Measurements from ENCODE around the gene TOX2.

Gene TOX2

DNA sequence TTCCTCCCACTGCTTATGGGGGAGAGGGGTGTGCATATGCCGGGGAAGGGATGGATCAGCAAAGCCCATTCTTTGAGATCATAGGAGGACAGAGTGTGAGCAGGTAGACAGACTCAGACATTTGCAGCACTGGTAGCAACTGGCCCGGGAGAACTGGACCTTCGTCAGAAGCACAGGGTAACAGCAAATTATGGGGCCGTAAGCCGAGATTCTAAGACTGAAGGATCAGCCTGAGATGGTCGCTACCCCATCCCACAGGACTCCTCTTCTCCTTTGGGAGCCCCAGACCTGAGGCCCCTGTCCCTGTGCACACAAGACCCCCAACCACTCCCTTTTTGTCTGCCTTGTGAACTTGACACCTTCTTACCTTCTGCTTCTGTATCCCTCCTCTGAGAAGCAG, 106.5 kb downstream of the TOX2 start:
- no peaks in the 10 kb centered on the region for H3K9me3 Mint-ChIP-seq
- no peaks in the 10 kb centered on the region for H3K36me3 Mint-ChIP-seq (ENCODE audit: low read depth)
- H3K4me3 Mint-ChIP-seq: no peak overlapping the region
- peaks cover 30% of the 10 kb centered on the region for H3K4me1 Mint-ChIP-seq (ENCODE audit: low read depth)
- DNase-seq: no peak
- peaks cover 20% of the 10 kb centered on the region for H3K27me3 Mint-ChIP-seq
- H3K27ac Mint-ChIP-seq: no peak overlapping the region

DNA sequence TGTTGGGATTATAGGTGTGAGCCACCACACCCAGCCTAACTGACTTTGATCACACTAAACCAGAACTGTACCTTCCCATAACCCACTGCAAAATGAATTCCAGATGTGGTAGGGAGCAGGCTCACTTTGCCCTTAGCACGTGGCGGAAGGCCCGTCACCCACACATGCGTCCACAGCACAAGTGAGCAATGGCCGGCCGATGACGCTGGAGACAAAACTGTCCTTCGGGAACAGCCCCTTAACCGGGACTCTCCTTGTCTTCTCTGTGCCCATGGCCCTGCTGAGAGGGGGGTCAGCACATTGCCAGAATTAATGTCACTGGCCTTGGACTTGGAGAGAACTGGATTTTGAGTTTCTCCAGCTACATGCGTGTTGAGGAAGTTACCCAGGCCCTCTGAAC, 107.2 kb downstream of the TOX2 start:
- Mint-ChIP-seq H3K4me3 (no peak overlapping the region), H3K27ac (no peak overlapping the region), H3K27me3 (peaks cover 22% of the 10 kb centered on the region), H3K9me3 (no peaks in the 10 kb centered on the region), H3K36me3 (ENCODE audit: low read depth) (no peaks in the 10 kb centered on the region), H3K4me1 (ENCODE audit: low read depth) (peaks cover 30% of the 10 kb centered on the region)
- DNase-seq: no peak

DNA sequence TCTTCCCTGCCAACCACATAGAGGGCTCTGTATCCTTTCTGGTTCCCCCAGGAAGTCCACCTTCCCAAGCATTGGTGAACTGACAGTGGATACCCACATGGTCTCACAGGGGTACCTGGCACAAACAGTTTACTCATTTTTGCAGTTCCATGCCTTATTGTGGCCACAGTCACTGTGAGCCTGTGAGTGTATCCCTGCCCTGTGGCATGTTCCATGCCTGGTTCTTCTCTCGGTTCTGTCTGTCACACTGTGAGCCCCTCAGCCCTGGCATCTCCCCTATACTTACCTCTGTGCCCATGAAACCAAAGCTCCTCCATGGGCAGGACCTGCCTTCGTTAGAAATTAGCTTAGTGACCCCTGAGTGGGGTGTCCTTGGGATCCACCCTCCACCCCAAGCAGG, 107.8 kb downstream of the TOX2 start:
- DNase-seq: no peak
- no peaks in the 10 kb centered on the region for H3K36me3 Mint-ChIP-seq (ENCODE audit: low read depth)
- no peak overlapping the region for H3K27ac Mint-ChIP-seq
- H3K4me3 Mint-ChIP-seq: no peak overlapping the region
- peaks cover 30% of the 10 kb centered on the region for H3K4me1 Mint-ChIP-seq (ENCODE audit: low read depth)
- H3K9me3 Mint-ChIP-seq: no peaks in the 10 kb centered on the region
- H3K27me3 Mint-ChIP-seq: peaks cover 24% of the 10 kb centered on the region

DNA sequence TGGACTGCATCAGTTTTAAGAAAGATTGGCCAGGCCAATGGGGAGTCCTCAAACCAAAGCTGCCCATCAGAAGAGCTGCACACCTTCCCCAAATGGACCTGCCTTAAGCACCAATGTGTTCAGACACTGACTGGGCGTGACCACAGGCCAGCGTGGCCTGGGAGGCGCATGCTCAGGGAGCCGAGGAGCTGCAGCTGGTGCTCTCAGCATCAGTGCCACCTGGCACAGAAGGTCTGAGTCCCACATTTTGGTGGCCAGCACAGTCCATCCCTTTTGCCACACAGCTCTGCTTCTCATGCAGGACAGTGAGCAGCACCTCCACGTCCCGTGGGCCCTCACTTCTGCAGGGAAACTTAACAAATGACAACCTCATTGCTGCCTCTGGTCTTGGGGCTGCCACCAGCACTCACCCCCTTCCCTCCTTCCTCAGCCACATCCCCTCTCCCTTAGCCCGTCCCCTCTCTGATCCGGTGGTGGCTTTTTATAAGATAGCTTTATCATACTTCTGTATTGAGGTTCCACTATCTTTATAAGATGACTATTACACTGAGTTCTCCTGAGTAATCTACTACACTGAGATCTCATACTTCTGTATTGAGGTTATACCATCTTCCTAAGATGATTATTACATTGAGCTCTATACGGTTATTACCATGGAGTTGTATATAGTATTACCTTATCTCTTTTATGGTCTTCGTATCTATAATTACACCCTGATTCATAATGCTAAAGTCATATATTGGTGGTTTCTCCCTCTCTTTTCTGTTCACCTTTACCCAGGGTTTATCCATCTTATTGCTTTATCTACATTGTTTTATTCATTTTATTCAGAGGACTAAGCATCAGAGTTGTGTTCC, 109.1 kb downstream of the TOX2 start:
- Mint-ChIP-seq H3K36me3 (ENCODE audit: low read depth) (no peaks in the 10 kb centered on the region), H3K27ac (no peak overlapping the region), H3K9me3 (no peaks in the 10 kb centered on the region), H3K27me3 (peaks cover 27% of the 10 kb centered on the region), H3K4me3 (no peak overlapping the region), H3K4me1 (ENCODE audit: low read depth) (peaks cover 34% of the 10 kb centered on the region)
- DNase-seq: no peak

DNA sequence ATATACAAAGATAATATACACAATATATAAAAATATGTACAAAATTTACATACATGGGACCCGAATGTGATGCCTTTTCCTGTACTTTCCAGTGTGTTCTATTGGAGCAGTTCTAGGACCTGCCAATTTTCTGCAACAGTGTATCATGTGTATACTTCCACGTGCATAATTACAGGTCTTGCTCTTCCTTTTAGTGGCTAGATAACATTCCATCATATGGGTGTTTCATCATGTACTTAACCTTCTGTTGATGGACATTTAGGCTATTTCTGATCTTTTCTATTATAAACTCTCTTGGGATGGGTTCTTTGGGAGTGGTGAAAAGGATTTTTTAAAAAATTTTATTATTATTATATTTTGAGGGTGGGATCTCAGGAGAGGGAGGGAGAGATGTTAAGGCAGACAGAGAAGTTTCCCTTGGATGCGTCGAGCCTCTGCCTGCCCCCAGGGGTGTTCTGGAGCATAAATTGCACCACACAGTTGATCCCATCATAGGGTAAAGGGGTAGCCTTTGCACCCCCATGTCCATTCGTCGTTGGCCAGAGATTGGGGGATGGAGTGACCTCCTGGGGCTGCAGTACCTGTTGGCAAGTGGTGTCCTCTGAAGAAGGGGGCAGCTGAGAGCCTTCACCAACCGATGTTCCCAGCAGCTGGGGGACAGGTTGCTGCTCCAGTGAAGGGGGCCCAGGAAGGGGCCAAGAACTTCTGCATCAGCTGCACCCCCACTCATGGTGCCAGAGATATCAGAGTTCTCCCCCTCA, 110.3 kb downstream of the TOX2 start:
- no peak overlapping the region for H3K4me3 Mint-ChIP-seq
- no peak overlapping the region for H3K27ac Mint-ChIP-seq
- no peak for DNase-seq
- peaks cover 34% of the 10 kb centered on the region for H3K4me1 Mint-ChIP-seq (ENCODE audit: low read depth)
- H3K36me3 Mint-ChIP-seq (ENCODE audit: low read depth): no peaks in the 10 kb centered on the region
- H3K9me3 Mint-ChIP-seq: no peaks in the 10 kb centered on the region
- H3K27me3 Mint-ChIP-seq: peaks cover 30% of the 10 kb centered on the region

DNA sequence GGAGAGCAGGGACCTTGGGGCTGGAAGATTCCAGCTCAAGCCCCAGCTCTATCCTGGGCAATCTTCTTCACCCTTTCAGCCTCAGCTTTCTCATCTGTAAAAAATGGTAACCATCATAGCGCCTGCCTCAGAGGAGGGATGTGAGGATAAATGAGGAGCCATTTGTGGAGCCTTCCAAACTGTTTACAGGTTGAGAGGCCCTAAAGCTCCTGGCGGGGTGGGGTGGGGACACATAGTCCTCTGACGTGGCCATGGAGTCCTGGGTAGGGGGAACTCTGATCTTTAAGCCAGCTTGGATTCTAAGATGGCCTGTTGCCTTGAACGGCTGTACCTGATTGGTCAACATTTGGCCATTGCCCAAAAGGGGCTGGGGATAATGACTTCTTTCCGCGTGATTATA, 111.1 kb downstream of the TOX2 start:
- Mint-ChIP-seq H3K36me3 (ENCODE audit: low read depth) (no peaks in the 10 kb centered on the region), H3K27ac (no peak overlapping the region), H3K4me3 (no peak overlapping the region), H3K27me3 (peaks cover 29% of the 10 kb centered on the region), H3K4me1 (ENCODE audit: low read depth) (peaks cover 33% of the 10 kb centered on the region), H3K9me3 (no peaks in the 10 kb centered on the region)
- no peak for DNase-seq

DNA sequence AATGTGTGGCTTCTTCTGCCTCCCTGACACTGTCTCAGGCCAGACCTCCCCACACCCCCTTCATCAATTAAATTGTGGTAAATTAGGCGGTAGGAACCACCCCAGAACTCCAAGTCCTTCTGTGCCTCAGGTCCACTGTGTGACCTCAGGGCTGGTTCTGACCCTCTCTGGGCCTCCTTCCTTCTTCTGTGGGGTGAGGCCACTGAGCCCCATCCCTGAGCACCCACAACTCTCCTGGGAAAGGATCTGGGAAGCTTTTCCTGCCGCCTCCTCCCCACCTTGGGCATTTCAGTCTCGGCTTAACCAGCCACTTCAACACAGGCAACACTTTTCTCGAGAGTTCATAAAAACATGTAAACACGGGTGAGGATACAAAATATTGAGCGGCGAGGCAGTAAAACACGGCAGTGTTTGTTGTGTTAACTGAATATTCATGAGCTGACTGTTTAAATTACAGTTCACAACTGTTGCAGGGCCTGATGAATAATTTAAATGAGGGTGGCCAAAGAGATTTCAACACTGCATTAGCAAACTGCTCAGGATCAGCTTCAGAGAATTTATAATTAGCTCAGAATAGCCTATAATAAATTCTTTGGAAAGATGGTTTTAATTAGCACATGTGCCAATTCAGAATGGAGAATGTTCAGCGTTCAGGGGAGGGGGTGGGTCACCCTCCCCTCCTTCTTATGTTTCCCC, 112.1 kb downstream of the TOX2 start:
- Mint-ChIP-seq H3K4me3 (no peak overlapping the region), H3K27me3 (peaks cover 22% of the 10 kb centered on the region), H3K4me1 (ENCODE audit: low read depth) (peaks cover 29% of the 10 kb centered on the region), H3K36me3 (ENCODE audit: low read depth) (no peaks in the 10 kb centered on the region), H3K27ac (no peak overlapping the region), H3K9me3 (no peaks in the 10 kb centered on the region)
- DNase-seq: no peak

DNA sequence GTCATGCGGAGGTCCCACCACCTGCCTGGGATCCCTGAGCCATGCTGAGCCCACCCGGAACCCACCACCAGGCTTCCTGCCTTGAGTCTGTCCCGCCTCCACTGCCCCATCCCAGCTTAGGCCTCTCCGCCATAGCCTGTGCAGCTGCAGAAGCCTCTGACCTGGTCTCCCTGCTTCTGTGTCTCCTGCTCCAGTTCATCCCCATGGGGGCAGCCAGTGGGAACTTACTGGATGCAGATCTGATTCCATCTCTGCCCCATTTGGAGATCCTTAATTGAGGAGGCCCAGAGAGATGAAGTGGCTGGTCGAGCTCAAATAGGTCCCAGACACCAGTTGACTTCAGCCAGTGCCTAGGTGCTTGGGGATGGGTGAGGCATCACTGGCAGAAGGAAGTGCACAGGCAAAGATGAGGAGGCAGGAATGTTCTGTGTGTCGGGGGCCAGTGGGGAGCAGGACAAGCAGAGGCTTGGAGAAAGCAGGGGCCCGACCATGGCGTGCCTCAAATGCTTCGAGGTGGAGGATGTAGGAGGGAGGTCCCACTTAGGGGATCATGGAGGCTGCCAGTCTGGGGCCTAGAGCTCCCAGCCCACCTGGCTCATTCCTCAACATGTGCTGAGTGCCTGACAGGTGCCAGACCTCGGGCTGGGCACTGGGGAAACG, 112.8 kb downstream of the TOX2 start:
- Mint-ChIP-seq H3K27me3 (peaks cover 22% of the 10 kb centered on the region), H3K4me3 (no peak overlapping the region), H3K9me3 (no peaks in the 10 kb centered on the region), H3K4me1 (ENCODE audit: low read depth) (peaks cover 27% of the 10 kb centered on the region), H3K27ac (no peak overlapping the region), H3K36me3 (ENCODE audit: low read depth) (no peaks in the 10 kb centered on the region)
- peak; percentile 25 for DNase-seq

DNA sequence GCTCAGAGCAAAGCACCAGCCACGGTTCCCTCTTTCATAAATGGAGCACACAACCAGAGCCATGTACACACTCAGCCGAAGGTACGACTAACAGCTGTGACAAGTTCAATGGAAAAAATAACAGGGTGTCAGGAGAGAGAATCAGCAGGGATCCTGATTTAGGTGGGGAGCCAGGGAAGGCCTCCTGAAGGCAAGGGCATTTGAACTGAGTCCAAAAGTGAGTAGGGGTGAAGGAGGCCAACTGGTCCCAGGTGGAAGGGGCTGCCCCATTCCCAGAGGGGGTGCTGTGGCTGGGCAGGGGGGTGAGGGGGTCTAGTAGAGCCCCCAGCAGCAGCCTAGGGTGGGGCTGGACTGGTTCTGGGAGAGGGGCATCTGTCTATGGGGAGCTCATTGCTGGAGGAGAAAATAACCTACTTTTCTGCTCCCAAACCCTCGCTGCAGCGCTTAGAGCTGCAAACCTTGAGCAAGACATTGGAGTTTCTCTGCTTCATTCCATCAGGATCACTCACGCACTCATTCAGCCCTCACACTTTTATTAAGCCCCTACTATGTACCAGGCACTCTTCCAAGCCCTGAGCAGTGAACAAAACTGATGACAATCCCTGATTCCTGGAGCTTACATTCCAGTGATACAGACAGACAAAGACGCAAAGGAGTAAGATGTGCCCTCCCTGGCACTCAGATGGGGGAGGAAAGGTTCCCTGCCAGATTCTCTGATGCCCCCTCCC, 113.5 kb downstream of the TOX2 start:
- Mint-ChIP-seq H3K9me3 (no peaks in the 10 kb centered on the region), H3K27ac (no peak overlapping the region), H3K4me1 (ENCODE audit: low read depth) (peaks cover 32% of the 10 kb centered on the region), H3K27me3 (peaks cover 22% of the 10 kb centered on the region), H3K36me3 (ENCODE audit: low read depth) (no peaks in the 10 kb centered on the region), H3K4me3 (no peak overlapping the region)
- no peak for DNase-seq

DNA sequence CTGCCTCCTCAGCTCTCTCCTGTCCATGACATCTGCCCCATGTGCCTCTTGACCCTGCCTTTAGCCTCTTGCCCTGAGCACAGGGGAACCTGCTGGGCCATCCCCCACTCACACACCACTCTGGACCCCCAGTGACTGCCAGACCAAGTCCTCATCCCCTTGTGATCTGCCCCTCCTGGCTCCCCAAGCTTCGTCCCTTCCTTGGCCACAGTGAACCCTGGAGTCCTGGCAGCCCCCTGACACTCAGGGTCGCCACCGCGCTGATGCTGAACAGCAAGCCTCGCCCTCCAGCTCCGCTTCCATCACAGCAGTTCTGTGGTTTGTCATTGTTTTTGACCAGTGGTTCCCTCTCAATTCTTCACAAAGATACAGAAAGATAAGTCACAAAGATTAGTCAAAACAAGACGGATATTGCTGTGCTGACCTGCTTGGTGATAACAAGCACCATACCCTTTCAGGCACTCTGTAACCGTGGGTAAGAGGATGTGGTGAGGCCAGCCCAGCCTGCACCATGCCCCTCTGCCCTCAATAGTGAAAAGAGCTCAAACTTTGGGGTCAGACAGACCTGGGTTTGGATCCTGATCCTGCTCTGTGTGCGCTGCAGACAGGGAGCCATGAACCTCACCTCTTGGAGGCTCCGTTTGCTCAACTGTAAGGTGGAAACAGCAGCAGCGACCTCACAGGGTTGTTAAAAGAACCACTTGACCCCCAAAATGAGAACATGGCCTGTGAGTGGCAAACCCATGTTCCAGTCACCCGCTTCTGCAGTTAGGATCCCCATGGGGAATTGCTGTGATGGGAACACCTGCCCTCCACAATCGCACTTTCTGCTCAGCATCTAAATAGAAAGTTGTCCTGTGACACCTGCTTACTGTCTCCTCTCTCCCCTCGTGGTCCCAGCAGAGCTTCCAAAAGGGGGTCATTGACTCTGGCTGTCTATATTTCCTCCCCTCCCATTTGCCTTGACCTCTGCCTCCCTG, 114.5 kb downstream of the TOX2 start:
- peak; percentile 49 for DNase-seq
- H3K27ac Mint-ChIP-seq: peak overlapping the region; percentile 16
- peaks cover 38% of the 10 kb centered on the region for H3K4me1 Mint-ChIP-seq (ENCODE audit: low read depth)
- peak overlapping the region; percentile 46 for H3K4me3 Mint-ChIP-seq
- H3K36me3 Mint-ChIP-seq (ENCODE audit: low read depth): no peaks in the 10 kb centered on the region
- H3K9me3 Mint-ChIP-seq: no peaks in the 10 kb centered on the region
- peaks cover 13% of the 10 kb centered on the region for H3K27me3 Mint-ChIP-seq

DNA sequence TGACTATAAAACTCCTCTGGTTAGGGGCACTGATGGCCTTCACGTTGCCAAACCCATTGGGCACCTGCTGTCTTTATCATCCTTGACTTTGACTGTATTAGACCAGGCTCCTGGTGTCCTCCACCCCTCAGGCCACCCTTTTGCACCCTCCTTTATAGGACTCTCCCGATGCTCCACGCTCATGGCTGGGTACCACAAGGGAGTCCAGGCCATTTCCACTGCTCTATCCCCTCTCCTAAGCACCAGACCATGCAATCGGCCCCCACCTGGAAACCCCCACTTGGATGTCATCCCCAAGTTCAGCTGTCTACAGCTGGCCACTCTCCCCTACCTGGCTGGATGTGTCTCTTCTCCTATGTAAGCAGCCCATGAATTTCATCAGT, 115.2 kb downstream of the TOX2 start:
- Mint-ChIP-seq H3K4me3 (no peak overlapping the region), H3K27me3 (peaks cover 16% of the 10 kb centered on the region)

DNA sequence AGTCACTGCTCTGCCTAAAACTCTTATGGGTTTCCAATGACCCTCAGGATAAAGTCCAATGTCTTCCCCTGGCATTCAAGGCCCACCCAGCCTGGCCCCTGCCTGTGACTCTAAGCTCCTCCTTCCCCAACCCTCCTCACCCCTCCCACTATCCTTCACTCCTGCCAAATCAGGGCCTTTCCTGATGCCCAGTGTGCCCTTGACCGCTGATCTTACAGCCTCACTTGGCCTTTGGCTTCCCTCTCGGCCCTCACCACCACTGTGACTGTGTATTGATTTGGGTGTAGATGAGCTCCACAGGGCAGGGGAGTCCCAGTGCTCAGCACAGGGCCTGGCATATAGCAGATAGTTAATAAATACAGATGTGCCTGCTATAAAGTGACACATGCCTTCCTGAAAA, 115.7 kb downstream of the TOX2 start:
- Mint-ChIP-seq H3K4me1 (ENCODE audit: low read depth) (peaks cover 46% of the 10 kb centered on the region), H3K4me3 (no peak overlapping the region), H3K27me3 (peaks cover 17% of the 10 kb centered on the region), H3K36me3 (ENCODE audit: low read depth) (no peaks in the 10 kb centered on the region), H3K9me3 (no peaks in the 10 kb centered on the region), H3K27ac (no peak overlapping the region)
- DNase-seq: no peak

More for the DNA sequence above, 115.2 kb downstream of the TOX2 start:
- Mint-ChIP-seq H3K9me3 (no peaks in the 10 kb centered on the region), H3K36me3 (ENCODE audit: low read depth) (no peaks in the 10 kb centered on the region), H3K27ac (no peak overlapping the region), H3K4me1 (ENCODE audit: low read depth) (peaks cover 40% of the 10 kb centered on the region)
- DNase-seq: no peak

DNA sequence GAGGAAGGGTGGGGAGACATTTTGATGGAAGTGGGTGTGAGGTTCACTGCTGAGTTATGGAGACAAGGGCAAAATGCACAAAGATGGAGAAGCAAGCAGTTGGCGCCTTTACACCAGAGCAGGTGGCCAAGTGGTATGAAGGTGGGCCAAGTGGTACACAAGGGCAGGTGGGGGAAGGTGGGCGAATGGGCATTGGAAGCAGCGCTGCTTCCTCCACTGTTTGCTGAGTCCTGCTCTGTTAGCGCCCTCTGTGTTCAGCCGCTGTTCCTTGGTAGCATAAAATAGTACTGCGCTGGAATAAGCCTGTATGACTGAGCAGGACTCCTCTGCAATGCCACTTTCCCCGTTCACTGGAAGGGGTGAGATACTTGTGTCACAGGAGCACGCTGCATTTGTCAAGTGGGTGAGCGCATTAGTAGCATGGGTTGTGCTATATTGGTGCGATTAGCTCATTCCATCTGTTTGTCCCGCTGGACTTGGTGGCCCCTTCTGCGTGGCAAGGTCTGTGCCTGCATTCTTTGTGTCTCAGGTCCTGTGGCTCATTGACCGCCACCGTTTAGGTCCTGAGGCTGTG, 116.4 kb downstream of the TOX2 start:
- DNase-seq: no peak
- Mint-ChIP-seq H3K4me1 (ENCODE audit: low read depth) (peaks cover 47% of the 10 kb centered on the region), H3K4me3 (no peak overlapping the region), H3K36me3 (ENCODE audit: low read depth) (no peaks in the 10 kb centered on the region), H3K9me3 (no peaks in the 10 kb centered on the region), H3K27ac (no peak overlapping the region), H3K27me3 (peaks cover 21% of the 10 kb centered on the region)

Data from activated T-cell treated with anti-CD3 and anti-CD28 coated beads, Interleukin-2, amount 50 U/mL, for 24 hours (primary cell).